Stimulated activated naive B cell treated with anti-CD40 and anti-IgM and Interleukin-4, amounts not matched to agents 10 μg/mL and 1 μg/mL and 100 μg/mL, for 72 hours (primary cell): ENCODE results near the gene UBE2A.

Experiments used
- ATAC-seq, 2 donors: fragments of 150-1000 bp; cut with Tn5 transposase; replicated peaks; 2 replicates each; pipeline ENCODE4 v1.10.0; 2021; ENCODE audit warnings: moderate library complexity in 1 of 2
- DNase-seq: peaks from one replicate; pipeline ENCODE4 v3.0.0; 2021
- H3K27ac Mint-ChIP-seq: one replicate; pipeline ENCODE4 v1.8.0; 2022; ENCODE audit warnings: mild to moderate bottlenecking, mixed read lengths
- H3K27me3 Mint-ChIP-seq, 2 donors: one replicate each; pipeline ENCODE4 v1.8.0; 2022; ENCODE audit warnings: mixed read lengths in 2 of 2
- H3K36me3 Mint-ChIP-seq, 2 donors: one replicate each; pipeline ENCODE4 v1.8.0; 2022; ENCODE audit warnings: mixed read lengths in 2 of 2, mild to moderate bottlenecking in 1 of 2
- H3K4me1 Mint-ChIP-seq, 2 donors: one replicate each; pipeline ENCODE4 v1.8.0; 2022; ENCODE audit warnings: mixed read lengths in 2 of 2, mild to moderate bottlenecking in 1 of 2
- H3K4me3 Mint-ChIP-seq, 2 donors: one replicate each; pipeline ENCODE4 v1.8.0; 2022; ENCODE audit warnings: mild to moderate bottlenecking in 2 of 2, mixed read lengths in 2 of 2, moderate library complexity in 1 of 2
- H3K9me3 Mint-ChIP-seq, 2 donors: one replicate each; pipeline ENCODE4 v1.8.0; 2022; ENCODE audit warnings: mixed read lengths in 2 of 2, mild to moderate bottlenecking in 1 of 2

The UBE2A gene

DNA sequence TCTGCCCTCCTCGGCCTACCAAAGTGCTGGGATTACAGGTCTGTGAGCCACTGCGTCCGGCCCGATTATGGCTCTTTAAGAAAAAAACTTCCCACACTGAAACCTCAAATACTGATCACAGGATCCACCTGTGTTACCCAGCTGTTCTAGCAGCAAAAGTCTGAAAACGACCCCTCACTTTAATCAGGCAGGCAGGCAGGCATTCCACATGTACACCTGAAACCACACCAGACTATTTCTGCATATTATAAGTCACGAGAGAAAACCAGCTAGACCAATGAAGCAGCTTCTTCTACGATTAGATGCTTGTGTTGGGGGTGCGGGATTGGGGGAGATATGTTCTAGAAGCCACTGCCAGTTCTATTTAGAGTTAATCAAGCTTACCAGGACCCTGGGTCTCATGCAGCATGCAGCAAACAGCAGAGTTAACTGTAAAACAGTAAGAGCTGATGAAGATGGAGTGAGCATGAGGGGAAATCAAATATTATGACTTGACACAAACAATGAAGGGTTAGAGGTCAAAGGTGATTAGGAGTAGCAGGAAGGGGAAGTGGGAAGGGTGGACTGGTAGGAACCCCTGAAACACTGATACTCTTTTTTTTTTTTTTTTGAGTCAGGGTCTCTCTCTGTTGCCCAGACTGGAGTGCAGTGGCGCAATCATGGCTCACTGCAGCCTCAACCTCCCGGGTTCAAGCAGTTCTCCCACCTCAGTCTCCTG, 50.7 kb downstream of the UBE2A start:
- peak overlapping the region; percentile 43 for H3K27ac Mint-ChIP-seq
- DNase-seq (no peak), ATAC-seq (no peak)
- no peaks in the 10 kb centered on the region for H3K27me3 Mint-ChIP-seq
- H3K4me3 Mint-ChIP-seq = no peak overlapping the region
- H3K36me3 Mint-ChIP-seq = peaks cover 16 to 41% of the 10 kb centered on the region in 2 donors
- H3K9me3 Mint-ChIP-seq = no peaks in the 10 kb centered on the region
- peaks cover 14 to 15% of the 10 kb centered on the region in 2 donors for H3K4me1 Mint-ChIP-seq

DNA sequence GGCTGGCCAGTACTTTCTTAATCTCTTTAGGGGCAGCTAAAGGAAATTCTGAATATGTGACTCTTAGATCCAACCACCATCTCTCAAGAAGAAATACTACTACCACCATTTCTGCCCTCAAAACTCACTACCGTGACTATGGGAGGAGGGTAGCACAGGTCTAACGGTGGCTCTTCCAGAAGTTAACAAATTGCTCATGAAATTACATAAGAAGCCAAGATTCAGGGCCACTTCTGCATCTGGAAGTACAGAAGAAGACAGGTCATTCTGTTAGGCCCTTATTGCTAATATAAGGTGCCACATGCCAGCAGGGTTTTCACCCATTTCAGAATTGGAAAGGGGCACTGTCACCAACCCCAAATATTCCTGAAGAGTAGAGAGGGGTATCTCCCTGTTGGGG, 51.5 kb downstream of the UBE2A start:
- H3K4me3 Mint-ChIP-seq = no peak overlapping the region
- H3K9me3 Mint-ChIP-seq = no peaks in the 10 kb centered on the region
- peaks cover 8 to 13% of the 10 kb centered on the region in 2 donors for H3K4me1 Mint-ChIP-seq
- H3K36me3 Mint-ChIP-seq = peaks cover 16 to 44% of the 10 kb centered on the region in 2 donors
- peak overlapping the region; percentile 84 for H3K27ac Mint-ChIP-seq
- ATAC-seq (no peak), DNase-seq (no peak)
- no peaks in the 10 kb centered on the region for H3K27me3 Mint-ChIP-seq
